GM19397 (cell line): Measurements from ENCODE around the gene CACNA1F.
"Not testable (repeated sequence)": the region's sequence is repeated elsewhere in the genome, so short reads cannot be mapped to it uniquely, and the experiment has no call there.

ENCODE experiments used
- ATAC-seq: cut with Tn5 transposase; IDR thresholded peaks from one replicate; pipeline ENCODE4 v1.9.1; 2021; ENCODE audit warnings: mild to moderate bottlenecking, moderate library complexity; ENCODE audit not compliant: unreplicated experiment

CACNA1F gene

DNA sequence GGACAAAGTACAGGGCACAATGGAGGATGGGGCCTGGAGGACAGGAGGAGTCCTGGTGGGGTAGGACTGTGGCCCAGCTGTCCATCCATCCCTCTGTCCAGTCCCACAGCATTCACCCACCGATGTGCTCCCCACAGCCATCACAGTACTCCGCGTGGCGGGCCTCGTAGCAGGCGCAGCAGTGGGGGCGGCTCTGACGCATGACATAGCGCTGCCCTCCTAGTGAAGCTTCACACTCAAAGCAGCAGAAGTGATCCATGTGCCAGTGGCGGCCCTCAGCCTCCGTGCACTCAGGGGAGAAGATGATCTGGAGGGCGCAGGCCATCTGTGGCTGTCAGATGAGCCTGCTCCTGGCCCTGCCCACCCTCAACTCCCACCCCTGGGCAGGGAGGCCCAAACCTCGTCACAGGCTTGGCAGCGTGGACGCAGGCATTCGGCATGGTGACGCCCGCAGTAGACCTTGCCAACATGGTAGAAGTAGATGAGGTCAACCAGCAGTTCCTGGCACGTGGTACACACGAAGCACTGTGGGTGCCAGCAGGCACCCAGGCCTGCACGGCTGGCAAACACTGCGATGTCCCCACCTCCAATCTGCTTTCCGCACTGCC is 55.2 kb downstream of the CACNA1F start:
- no peak for ATAC-seq

DNA sequence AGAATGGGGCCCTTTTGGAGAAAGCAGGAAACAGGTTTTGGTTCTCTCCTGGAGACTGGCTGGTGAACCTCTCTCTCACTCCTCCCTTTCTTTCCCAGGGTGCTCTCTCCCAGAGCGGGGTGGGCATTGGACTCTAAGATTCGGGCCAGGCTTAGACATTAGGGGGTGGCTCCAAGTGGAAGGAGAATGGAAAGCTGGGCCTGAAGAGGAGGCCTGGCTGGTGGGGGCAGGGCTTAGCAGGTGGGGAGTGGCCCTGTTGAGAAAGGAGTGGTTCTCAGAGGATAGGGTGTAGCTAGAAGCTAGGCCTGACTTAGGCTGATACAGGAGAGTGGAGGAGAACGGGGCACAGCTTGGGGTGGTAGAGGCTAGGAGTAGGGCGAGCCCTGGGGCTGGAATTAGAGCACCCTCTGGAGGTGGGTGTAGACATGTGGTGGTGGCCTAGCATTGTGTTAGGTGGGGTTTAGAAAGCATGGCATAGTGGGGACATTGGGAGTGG is 55.8 kb downstream of the CACNA1F start:
- no peak for ATAC-seq

DNA sequence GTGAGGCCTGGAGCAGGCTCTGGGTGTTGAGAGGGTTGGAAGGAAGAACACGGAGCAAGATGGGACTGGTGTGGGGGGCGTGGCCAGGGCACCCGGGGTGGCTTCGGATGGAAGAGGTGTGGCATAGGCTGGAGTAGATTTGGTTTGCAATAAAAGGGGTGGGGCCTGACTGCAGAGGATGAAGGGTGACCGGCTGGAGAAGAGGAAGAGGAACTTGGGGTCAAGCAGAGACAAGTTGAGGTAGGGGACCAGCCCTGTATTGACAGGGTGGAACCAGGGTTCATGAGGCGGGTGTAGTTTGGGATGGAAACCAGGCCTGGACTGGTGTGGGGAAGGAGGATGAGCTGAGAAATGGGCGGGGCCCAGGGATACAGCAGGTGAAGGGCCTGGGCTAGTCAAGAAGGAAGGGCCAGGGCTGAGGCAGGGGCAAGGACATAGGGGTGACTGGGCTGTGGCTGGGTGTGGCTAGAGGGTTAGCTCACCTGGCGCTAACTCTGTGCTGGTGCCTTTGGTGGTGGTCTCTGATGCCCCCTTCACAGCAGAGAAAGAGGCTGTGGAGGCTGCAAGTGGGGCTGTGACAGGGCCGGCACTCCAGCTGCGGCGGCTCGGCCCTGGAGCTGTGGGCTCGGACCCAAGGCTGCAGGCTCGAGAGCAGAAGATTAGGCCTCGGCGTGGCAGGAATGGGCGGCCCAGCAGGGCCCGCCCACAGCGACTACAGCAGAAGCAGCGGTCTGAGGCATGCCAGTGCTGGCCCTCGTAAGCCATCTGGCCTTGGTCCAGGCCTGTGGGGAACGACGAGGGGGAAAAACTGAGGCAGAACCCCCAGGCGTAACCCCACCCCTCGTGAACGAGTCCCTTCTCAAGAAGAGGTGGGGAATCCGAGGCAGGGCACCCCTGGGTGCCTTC is 56.5 kb downstream of the CACNA1F start:
- ATAC-seq = no peak

DNA sequence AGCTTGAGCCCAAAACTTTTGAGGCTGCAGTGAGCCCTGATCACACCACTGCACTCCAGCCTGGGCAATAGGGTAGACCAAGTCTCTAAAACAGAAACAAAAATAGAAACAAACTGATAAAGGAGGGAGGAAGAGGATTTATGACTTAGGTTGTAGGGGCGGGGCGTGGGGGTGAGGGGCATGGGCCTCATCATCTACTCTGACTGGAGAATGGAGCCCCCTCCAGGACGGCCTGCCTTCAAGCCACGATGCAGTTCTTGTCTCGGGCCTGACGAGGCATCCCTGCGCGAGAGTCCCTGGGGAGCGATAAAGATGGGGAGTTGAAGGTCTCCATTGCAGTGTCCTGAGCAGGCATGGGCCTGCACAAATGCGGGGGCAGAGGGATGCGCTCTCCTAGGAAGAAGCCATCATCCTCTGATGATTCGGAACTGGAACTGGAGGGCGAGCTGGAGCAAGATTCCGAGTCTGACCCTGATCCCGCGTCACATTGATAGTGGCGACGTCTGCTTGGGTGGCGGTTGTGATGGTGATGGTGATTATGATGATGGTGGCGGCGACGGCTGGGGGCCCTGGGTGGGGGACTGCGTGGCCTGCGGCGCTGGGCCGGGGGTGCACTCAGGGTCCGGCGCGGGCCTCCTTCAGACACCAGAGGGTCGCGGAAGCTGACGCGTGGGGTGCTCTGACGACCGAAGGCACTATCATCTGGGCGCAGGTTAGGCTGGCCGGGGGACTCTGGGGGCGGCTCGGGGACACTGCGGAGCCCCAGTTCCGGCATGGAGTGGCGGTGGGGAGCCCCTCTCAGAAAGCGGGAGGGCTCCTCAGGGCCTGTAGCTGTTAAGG is 57.5 kb downstream of the CACNA1F start:
- ATAC-seq = no peak

DNA sequence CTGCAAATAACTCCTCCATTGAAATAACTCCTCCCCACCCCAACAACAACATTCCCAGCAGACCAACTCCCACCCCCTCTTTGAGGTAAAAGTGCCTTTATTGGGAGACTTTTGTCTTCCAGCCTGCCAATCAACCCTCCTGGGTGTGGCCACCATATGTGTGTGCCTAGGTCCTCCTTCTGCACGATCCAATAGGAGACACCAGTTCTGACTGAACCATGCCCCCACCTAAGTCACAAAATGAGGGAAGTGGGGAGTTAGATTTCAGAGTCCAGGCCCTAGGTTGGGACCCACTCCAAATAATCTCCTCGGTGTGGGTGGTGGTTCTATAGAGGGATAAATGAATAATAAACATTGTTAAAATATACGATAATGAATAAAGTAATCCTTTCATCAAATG is 58.4 kb downstream of the CACNA1F start:
- no peak for ATAC-seq

DNA sequence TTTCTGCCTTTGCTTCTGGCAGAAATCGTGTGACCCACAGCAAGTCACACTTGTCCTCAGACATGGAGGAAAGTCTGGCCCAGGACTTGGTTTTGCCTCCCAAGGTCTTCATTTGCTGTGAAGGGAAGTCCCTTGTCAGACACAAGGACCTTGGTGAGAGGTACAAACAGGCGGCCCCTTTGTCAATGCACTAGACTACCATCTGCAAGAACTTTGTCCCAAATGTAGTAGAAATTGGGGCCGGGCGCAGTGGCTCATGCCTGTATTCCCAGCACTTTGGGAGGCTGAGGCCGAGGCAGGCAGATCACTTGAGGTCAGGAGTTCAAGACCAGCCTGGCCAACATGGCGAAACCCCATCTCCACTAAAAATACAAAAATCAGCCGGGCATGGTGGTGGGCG is 59.6 kb downstream of the CACNA1F start:
- ATAC-seq = not testable (repeated sequence)

DNA sequence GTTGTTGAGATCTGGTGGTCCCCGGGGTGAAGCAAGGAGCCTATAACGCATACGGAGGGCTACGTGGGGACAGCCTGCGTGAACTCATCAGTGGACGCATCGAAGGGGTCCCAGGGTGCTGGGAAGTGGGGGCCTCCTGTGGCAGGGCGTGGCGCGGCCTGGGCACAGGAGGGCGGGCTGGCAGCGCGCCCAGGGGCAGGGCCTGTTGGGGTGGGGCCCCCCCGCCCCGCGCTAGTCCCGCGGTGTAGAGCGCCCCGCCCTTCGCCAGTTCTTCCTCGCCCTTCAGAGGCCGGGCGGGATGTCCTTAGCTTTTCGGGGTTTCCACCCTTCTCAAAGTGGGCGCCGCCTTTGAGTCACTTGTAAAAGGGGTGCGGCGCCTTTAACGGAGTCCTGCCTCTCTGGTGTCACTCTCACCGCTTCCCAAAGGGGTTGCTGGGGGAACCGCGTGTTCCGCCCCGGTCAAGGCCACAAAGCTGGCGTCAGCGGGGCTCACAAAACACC is 60.8 kb downstream of the CACNA1F start:
- ATAC-seq = peak; percentile 77

DNA sequence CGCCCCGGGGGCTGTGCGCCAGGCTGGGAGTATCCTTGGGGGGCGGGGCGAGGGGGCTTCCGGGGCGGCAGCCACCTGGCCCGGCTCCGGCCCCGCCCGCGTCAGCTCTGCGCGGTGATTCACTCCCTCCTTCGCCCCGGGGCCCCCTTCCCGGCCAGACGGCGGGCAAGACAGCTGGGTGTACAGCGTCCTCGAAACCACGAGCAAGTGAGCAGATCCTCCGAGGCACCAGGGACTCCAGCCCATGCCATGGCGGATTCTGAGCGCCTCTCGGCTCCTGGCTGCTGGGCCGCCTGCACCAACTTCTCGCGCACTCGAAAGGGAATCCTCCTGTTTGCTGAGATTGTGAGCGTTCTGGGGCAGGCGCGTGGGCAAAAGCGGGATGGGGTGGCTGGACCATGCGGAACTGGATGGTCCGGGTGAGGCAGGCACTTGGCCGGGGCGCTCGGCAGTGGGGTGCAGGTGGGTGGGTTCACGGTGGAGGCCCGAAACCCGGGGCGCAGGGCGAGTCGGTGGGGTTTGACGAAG is 61.3 kb downstream of the CACNA1F start, which contains the start of gene PLP2:
TSS of gene PLP2 (plus strand) at position 147 of the 528 bp plus-strand sequence. CDS start at position 250, 103 bp downstream.
- ATAC-seq = peak; percentile 26

DNA sequence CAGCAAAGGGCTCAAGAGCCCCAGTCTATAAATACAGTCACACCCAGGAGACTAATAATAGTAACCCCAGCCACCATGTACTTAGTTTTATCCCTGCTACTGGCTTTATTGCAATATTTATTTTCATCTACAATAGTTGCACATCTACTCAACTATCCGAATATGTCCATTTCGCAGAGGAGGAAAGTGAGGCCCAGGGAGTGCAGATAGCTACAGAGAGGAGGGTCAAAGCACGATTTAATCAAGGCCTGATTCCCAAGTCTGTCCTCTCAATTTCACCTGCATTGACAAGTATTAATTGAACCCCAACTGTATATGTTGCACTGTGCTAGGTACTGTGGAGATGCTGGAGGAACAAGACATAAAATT is 65.4 kb downstream of the CACNA1F start:
- no peak for ATAC-seq

DNA sequence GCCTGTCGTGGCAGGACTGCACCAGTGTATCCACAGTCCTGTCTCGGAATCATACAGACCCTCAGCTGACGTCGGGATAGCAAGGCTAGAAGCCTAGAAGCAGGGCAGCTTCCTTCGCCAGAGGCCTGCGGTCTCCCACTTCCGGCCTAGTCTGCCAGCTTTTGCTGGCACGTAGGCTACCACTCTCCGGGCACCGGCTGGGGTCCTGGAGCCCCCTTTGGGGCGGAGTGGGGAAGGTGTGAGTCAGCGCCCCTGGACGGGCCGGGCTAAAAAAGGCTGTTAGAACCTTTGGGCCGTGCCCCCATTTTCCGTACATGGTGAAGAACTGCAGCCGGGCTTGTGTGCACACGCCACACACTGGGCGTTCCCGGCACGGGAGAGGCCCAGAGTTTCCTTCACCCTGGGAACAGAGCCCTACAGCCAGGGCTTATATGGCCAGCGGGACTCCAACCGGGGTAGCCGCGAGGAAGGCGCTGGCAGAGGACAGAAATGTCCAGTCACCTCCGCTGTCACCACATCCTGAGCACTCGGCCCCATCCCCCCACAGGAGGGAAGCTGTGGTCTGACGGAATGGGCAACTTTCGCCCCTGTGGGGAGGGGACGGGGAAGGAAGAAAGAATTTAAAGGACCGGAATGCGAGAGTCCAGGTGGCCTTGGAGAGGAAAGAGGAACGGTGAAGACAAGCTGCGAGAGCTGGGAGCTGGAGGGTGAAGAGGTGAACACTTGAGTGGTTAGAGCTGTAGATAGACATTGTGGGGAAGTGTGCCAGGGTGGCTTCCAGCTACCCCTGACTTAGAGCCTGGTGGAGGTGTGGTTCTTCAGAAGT is 66.0 kb downstream of the CACNA1F start:
- no peak for ATAC-seq

DNA sequence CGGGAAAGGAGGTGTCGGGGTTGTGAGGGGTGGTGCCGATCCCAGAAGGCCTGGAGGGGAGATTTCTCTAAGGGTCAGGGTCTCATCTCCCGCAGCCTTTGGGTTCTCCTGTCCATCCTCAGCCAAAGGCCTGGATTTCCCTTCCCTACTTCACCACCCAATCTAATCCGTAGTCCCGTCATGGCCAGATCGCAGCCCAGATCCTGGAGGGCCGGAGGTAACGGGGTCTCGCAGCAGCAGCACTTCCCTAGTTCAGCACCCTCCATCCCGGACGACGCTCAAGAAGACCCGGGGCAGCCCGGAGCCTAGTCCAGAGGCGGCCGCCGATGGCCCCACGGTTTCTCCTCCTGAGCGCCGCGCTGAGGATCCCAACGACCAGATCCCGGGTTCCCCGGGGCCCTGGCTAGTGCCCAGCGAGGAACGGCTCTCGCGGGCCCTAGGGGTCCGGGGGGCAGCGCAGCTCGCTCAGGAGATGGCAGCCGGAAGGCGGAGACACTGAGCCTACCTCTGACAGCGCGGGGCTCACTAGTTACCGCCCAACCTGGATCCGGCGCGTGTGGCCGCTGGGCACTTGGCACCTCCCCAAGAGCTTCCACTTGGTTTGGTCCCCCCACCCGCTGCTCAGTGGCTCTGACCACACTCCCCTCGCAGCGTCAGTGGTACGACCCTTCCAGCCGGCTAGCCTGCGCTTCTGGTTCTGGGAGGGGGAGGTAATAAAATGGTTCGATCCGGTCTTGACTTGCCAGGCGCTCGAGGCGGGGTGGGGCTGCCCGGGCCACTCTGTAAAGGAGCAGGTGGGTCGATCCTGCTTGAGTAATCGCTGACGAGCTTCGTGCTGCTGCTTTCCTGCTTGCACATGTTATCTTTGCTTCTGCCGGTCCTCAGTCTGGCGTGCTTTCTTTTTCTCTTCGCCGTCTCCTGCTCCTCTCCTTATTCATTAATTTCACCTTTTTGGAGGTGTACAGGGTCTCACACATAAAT is 66.9 kb downstream of the CACNA1F start:
- ATAC-seq = peak; percentile 40

DNA sequence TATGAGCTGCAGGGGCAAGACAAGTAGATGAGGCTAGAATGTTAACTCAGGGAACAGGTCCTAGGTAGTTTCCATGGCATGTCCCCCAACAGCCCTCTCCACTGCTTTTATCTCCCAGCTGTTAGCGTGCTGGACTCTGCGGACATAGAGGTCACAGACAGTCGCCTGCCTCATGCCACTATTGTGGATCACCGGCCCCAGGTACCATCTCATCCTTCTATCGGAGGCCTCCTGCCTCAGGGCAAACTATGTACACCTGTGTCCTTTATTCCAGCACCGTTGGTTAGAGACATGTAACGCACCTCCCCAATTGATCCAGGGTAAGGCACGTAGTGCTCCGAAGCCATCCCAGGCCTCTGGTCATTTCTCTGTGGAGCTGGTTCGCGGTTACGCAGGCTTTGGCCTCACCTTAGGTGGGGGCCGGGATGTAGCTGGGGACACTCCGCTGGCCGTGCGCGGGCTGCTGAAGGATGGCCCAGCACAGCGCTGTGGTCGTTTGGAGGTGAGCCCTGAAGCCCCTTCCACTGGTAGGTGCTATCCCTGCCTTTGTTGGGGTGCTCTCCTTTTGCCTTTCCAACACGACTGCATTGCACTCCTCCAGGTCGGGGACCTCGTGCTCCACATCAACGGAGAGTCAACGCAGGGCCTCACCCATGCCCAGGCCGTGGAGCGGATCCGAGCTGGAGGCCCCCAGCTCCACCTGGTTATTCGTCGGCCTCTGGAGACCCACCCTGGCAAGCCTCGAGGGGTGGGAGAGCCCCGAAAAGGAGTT is 68.4 kb downstream of the CACNA1F start:
- ATAC-seq = no peak

DNA sequence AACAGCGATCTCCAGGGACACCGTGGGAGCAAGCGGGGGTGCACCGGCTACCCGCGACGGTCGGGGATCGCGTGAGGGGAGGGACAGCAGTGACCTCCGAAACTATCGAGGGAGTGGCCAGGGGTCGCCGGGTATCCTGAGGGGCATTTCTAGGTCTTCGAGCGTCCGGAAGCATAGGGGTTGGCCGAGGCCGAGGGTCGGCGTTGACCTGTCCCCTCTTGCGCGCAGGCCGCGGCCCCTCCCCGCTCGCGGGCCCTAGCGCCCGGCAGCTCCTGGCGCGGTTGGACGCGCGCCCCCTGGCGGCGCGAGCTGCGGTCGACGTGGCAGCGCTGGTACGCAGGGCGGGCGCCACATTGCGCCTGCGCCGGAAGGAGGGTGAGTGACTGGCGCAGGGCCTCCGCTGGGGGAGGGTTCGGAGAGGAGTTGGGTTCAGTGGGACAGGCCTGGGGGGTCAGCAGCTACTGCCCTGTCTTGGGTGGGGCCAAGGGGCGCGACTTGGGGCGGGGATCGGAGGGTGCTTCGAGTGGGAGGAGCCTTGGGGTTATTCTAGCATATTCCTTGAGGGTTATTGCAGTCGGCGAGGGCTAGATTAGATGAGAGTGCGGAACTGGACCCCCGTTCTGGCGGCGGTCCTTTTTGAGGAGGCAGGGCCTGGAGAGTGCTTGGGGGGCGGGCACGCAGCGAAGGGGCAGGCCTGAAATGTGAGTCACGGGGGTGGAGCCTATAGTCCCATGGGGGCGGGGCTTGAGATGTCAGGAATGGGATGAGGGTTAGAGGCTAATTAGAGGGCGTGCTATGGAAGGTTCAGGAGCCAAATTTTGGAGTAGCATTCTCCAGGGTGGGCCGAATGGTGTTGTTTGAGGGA is 69.4 kb downstream of the CACNA1F start:
- peak; percentile 64 for ATAC-seq

DNA sequence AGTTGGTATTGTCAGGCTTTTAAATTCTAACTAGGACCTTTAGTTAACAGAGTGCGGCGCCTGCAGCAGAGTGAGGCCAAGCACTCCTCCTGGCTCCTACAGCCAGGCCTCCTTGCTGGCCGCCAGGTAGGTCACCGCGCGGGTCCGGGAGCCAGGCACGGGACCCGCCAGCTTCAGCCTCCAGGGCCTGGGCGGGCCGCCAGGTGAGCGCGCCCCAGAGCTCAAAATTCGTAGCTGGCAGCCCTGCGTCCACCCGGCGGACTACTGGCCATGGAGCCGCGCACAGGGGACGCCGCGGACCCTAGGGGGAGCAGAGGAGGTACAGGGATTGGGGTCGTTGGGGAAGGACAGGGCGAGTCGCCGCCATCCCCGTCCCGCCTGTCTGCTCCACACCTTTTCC is 70.5 kb downstream of the CACNA1F start, which contains the start of gene MAGIX:
TSS of gene MAGIX (plus strand) at position 139 of the 400 bp plus-strand sequence. CDS start at position 271, 132 bp downstream.
- ATAC-seq = no peak

DNA sequence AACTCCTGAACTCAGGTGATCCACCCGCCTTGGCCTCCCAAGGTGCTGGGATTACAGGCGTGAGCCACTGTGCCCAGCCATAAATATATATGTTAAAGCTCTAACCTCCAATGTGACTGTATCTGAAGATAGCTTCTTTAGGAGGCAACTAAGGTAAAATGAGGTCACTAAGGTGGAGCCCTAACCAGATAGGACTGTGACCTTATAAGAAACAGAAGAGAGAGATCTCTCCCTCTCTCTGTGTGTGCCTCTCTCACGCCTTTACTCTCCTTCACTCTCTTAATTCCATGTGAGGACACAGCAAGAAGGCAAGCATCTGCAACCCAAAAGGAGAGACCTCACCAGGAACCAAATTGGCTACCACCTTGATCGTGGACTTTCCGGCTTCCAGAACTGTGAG is 71.5 kb downstream of the CACNA1F start:
- ATAC-seq = no peak

DNA sequence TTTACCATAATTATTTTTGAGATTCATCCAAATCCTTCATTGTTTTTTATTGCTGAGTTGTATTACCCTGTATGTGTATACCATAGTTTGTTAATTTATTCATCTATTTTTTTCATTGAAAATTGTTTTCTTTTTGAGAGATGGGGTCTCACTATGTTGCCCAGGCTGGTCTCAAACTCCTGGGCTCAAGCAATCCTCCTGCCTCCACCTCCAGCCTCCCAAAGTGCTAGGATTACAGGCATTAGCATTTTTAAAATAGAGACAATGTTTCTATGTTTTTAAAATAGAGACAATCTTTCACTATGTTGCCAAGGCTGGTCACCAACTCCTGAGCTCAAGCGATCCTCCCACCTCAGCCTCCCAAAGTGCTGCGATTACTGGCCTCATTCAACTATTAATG is 72.2 kb downstream of the CACNA1F start:
- ATAC-seq = no peak

DNA sequence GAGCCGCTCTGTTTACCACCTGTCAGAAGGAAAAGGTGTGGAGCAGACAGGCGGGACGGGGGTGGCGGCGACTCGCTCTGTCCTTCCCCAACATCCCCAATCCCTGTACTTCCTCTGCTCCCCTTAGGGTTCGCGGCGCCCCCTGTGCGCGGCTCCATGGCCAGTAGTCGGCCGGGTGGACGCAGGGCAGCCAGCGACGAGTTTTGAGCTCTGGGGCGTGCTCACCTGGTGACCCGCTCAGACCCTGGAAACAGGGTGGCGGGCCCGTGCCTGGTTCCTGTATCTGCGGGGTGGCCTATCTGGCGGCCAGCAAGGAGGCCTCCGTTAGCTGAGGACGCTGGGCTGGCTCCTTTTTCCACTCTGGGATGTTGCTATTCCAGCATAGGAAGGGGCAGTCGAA is 75.9 kb downstream of the CACNA1F start:
- ATAC-seq = no peak
